GM19468 (cell line): ENCODE results near the gene TACC2.
"Not testable (repeated sequence)": the region's sequence is repeated elsewhere in the genome, so short reads cannot be mapped to it uniquely, and the experiment has no call there.

Experiments
- ATAC-seq: cut with Tn5 transposase; IDR thresholded peaks from one replicate; pipeline ENCODE4 v1.9.1; 2021; ENCODE audit warnings: mild to moderate bottlenecking, moderate library complexity, moderate number of reproducible peaks; ENCODE audit not compliant: unreplicated experiment; ENCODE audit errors: extremely low read depth

Gene TACC2

GRCh38 chr10:121976607-121977006, 12.4 kb upstream of the TACC2 start:
- ATAC-seq = no peak

DNA sequence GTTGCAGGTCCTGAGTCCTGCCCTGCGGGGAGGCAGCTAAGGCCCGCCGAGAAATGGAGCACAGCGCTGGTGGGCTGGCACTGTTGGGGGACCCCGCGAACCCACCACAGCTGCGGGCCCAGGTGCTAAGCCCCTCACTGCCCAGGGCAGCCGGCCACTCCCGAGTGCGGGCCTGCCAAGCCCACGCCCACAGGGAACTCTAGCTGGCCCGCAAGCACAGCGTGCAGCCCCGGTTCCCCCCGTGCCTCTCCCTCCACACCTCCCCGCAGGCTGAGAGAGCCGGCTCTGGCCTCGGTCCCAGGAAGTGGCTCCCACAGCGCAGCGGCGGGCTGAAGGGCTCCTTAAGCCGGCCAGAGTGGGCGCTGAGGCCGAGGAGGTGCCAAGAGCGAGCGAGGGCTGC, 10.5 kb upstream of the TACC2 start:
- ATAC-seq = no peak

DNA sequence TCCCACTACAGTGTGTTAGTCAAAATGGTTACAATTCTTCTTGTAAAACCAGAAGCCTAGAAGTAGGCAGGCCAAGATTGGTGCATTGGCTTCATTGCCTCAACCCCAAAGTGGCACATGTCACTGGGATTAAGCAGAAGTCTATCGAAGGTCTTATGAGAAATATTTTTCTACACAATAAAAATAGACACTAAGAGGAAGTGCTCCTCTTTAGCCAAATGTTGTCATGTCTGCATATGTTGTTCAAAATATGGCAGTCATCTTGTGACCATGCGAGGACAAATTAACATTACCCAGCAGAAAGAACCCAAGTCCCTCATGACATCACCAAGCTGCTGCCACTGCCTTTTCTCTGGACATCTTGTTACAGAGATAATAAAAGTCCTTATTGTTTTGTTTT, 7.6 kb upstream of the TACC2 start:
- no peak for ATAC-seq

- ATAC-seq = no peak
Observed at GRCh38 chr10:121983852-121984251, 5.1 kb upstream of the TACC2 start.

GRCh38 chr10:121984463-121984862, 4.5 kb upstream of the TACC2 start:
- ATAC-seq = no peak

GRCh38 chr10:121990015-121990677, 1.2 kb downstream of the TACC2 start:
- no peak for ATAC-seq

- ATAC-seq = not testable (repeated sequence)
Observed at GRCh38 chr10:121991727-121992126, 2.8 kb downstream of the TACC2 start.

DNA sequence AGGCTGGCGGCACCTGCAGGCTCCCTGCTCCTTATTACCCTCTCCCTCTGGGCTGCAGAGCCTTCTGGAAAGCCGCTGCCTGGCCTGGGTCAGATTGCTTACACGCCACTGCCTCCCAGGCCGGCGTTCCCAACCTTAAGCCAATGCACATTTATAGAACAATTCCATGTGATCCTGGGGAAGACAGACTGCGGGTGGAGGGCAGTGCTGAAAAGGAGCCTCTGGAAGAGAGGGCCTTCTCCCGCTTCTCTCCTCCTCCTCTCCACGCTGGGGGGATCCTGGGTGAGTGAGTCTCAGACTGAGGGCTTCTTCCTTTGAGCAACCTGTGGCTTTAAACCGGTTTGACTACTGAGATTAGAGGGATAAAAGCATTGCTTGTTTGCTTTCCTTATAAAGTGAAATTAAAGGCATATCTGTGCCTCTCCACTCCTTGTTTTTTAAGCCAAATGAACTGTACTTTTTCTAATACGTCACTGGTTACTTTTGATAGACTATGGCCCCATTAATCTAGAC, 5.5 kb downstream of the TACC2 start:
- ATAC-seq = no peak

GRCh38 chr10:121998462-121998861, 9.5 kb downstream of the TACC2 start:
- ATAC-seq = no peak

DNA sequence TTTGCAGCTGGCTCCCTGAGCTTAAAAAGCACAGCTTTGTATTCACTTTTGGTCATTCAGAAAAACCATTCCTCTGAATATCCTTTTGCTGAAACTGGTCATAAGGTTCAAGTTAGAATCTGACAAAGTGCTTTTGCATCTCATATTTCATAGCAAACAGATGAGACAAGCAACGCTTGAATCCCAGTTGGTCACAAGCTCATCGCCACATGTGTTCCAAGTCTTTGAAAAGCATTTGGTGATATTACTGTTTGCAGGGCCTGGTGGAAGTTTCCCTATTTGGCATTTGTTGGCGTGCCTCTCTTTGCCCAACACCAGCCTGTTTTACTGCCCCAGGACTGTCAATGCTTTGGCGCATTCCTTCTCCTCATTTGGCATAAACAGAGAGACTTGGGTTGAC, 10.3 kb downstream of the TACC2 start:
- ATAC-seq = no peak

DNA sequence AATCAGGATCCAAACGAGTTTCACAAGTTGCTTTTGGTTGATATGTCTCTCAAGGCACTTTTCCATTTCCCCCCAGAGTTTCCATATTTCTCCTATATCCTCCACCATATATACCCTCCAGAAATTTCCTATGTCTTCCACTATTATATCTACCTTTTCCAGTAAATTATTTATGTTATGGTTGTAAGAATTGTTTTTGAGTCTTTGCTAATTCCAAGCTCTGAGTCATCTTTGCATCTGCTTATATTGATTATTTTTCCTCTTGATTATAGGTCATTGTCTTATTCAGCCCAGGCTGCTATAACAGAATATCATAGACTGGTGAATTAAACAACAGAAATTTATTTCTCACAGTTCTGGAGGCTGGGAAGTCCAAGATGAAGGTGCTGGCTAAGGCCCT, 12.7 kb downstream of the TACC2 start:
- no peak for ATAC-seq

DNA sequence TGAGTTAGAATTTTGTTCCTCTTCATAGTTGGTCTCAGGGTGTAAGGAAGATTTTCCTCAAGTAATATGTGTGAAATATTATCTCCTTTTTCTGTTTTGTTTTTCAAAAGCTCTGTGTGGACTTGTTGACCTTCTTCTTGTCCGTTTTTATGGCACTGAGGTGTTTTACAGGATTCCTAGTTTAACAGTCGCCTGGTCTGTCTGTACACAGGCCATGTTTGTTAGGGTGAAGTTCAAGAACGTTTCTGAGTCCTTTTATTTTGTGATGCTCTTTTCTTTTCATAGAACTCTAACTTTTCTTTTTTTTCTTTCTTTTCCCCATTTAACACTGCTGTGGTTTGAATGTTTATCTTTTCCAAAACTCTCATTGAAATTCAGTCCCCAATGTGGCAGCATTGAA, 18.5 kb downstream of the TACC2 start:
- ATAC-seq = no peak

- no peak for ATAC-seq
Observed at GRCh38 chr10:122010405-122011050, 21.6 kb downstream of the TACC2 start.

GRCh38 chr10:122012731-122013130, 23.8 kb downstream of the TACC2 start:
- no peak for ATAC-seq

- no peak for ATAC-seq
Observed at GRCh38 chr10:122013311-122013780, 24.4 kb downstream of the TACC2 start.

- ATAC-seq = no peak
Observed at GRCh38 chr10:122014652-122015248, 25.8 kb downstream of the TACC2 start.

- not testable (repeated sequence) for ATAC-seq
Observed at GRCh38 chr10:122017926-122018325, 29.0 kb downstream of the TACC2 start.

DNA sequence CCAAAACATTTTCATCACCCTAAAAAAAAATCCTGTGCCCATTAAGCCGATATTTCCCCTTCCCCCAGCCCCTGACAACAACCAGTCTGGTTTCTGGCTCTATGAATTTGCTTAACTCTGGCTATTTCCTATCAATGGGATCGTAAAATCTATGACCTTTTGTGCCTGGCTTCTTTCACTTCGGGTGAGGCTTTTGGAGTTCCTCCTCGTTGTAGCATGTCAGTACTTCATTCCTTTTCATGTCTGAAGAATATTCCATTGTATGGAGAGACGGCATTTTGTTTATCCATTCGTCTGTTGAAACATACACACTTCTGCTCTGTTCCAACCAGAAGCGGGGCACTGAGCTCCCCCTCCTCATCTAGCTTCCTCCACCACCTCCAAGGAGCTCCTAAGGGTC, 29.5 kb downstream of the TACC2 start:
- ATAC-seq = no peak

GRCh38 chr10:122018951-122019413, 30.0 kb downstream of the TACC2 start:
- ATAC-seq = no peak

DNA sequence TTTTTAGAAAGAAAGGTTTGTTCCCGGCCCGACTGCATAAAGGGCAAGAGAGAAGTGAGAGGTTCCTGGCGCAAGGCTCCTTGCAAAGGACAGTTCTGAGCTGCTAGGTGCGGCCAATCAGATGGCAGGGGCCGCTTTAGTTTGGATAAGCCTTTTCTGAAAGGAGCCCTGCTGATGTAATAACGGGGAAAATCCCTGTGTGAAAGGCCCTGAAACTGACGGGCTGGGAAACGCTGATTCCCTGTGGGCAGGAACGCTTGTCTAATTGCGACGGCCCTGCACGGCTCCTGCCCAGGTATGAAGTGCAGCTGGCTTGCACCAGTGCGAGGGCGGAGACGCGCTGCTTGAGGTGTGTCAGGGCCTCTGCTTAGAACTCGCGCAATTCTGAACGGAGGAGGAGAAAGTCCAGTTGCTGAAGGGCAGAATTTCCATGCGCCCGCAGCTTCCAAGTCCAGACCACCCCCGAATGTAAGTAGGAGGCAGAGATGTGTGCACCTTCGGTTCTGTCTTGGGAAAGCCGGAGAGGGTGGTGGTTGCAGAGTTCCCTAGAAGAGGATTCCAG, 30.5 kb downstream of the TACC2 start:
- no peak for ATAC-seq

GRCh38 chr10:122020226-122020625, 31.3 kb downstream of the TACC2 start:
- no peak for ATAC-seq
